Epithelial cell of proximal tubule (primary cell): ENCODE results near the gene NUP98. TPM values are rescaled to one million over a fixed set of nuclear protein-coding genes. Genes with fewer than 3 reads are reported as not detected.

ENCODE experiments used
- DNase-seq: peaks from one replicate; pipeline ENCODE4 v3.0.0-alpha.2; 2011; ENCODE audit warnings: low read depth
- H3K4me3 ChIP-seq: 2 replicates; pipeline ENCODE4 v1.5.1; 2011; ENCODE audit warnings: low read depth, mild to moderate bottlenecking, low read length
- total RNA-seq: library from RNA; depleted of rRNA; stranded (reverse); fragments of >200 nt; gene quantifications from 2 replicates; pipeline ENCODE4 v1.2.3, GENCODE V29; 2015
- TF ChIP-seq, protein P1 (sequence below): conservative IDR thresholded peaks from 2 replicates; pipeline ENCODE4 v1.5.1; 2012; ENCODE audit warnings: low read depth, mild to moderate bottlenecking, low read length

NUP98 gene
- total RNA-seq, 1 donor from 2014 or later: 74.8 TPM

DNA sequence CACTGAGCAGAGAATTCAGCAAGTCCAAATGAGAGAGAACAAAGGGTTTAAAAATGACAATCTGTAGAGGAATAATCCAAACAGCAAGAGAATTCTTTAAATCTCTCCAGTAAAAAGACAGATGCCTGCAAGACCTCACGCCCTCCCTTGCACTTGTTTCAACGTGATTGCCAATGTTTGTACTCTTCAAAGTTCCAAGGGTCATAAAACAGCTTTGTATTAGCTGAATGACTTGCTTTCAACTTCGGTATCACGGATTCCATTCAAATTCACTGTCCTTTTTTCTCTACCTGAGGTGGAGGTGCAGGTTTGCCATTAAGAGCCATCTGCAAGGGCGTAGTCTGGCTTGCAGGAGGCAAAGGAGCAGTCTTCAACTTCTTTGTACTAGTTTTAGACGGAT, 85.1 kb downstream of the NUP98 start:
- TF ChIP-seq, protein P1, sequence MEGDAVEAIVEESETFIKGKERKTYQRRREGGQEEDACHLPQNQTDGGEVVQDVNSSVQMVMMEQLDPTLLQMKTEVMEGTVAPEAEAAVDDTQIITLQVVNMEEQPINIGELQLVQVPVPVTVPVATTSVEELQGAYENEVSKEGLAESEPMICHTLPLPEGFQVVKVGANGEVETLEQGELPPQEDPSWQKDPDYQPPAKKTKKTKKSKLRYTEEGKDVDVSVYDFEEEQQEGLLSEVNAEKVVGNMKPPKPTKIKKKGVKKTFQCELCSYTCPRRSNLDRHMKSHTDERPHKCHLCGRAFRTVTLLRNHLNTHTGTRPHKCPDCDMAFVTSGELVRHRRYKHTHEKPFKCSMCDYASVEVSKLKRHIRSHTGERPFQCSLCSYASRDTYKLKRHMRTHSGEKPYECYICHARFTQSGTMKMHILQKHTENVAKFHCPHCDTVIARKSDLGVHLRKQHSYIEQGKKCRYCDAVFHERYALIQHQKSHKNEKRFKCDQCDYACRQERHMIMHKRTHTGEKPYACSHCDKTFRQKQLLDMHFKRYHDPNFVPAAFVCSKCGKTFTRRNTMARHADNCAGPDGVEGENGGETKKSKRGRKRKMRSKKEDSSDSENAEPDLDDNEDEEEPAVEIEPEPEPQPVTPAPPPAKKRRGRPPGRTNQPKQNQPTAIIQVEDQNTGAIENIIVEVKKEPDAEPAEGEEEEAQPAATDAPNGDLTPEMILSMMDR: no peak
- no peak overlapping the region for H3K4me3 ChIP-seq
- no peak for DNase-seq

DNA sequence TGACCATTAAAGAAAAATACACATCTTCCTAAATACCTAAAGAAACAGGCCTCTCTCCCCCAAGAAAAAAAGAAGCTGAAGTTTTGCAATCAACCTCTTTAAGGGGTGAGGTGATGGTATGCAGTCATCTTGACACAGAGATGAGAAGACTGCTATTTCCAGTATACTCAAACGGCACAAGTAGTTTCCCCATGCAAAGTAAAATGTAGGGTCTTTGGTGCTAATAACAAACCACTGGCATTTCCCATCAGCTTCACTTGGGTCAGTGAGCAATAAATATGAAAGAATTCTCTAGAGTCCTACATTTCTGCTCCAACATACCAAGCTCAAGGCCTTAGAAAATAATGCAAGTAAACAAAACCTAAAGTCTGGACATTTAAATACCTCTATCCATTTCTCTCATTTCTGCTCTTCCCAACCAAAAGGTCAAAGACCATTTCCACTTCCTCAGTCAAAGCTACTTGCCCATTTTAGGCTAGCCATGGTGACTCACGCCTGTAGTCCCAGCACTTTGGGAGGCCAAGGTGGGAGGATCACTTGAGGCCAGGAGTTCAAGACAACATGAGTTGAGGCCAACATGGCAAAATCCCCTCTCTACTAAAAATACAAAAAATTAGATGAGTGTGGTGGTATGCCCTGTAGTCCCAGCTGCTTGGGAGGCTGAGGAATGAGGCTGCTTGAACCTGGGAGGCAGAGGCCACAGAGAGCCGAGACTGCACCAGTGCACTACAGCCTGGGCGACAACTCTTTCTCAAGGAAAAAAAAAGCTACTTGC, 86.7 kb downstream of the NUP98 start:
- DNase-seq: no peak
- TF ChIP-seq, protein P1: no peak
- no peak overlapping the region for H3K4me3 ChIP-seq

DNA sequence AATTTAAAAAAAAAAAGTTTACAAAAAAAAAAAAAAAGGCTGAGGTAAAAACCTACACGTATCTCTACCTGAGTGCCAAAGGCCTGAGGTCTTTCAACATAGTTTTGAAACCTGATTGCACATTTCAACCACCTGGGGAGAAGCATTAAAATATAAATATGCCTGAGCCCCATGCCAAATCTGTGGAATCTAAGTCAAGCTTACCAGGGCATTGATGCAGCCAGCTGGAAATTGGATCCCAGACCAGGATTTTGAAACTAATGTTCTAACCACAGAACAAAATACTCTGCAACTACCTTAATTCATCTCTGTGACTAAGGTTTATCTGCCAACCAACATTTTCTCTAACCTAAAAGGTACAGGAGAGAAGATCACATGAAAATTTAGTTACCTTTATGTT, 87.4 kb downstream of the NUP98 start:
- TF ChIP-seq, protein P1: no peak
- no peak for DNase-seq
- no peak overlapping the region for H3K4me3 ChIP-seq

DNA sequence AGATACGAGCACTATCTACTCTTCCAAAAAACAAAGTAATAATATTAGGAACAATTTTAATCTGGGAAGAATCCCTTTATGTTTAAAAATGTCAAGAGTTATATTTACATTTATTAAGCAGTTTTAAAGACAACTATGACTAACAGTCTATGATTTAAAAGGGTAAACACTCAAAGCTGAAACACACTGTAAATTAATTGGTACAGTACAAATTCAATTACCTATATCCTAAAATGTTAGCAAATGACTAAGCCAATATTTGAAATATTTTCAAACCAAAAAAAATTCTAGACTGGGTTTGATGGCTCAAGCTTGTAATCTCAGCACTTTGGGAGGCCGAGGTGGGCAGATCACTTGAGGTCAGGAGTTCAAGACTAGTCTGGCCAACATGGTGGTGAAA, 90.2 kb downstream of the NUP98 start:
- TF ChIP-seq, protein P1: no peak
- no peak overlapping the region for H3K4me3 ChIP-seq
- no peak for DNase-seq

DNA sequence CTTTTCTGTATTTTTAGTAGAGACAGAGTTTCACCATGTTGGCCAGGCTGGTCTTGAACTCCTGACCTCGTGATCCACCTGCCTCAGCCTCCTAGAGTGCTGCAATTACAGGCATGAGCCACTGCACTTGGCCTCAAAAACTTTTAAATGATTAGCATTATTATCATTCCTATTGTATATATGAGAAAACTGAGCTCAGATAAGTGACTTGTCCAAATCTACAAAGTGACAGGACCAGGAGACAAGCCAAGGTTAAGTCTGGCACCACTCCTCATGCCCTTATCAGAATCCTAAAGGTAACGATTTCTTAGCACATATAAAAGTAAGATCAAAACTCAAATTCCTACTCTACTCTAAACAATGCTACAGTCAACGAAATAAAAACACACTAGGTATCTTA, 94.0 kb downstream of the NUP98 start:
- TF ChIP-seq, protein P1: no peak
- no peak for DNase-seq
- no peak overlapping the region for H3K4me3 ChIP-seq

DNA sequence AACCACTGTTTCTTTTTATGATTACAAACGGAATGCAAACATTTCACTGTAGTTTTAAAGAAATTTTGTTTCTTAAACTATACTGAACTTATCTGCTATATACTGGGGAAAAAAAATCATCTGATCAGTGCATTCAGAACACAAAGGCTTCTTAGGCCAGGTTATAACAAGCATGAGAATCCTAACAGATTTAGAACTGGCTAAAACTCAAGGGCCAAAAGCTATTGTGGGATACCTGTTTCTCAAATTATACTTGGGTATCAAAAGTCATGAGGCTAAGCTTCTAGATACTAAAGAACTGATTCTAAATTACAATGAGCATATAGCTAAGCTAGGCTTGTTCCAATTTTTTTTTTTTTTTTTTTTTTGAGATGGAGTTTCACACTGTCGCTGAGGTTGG, 96.4 kb downstream of the NUP98 start:
- H3K4me3 ChIP-seq: no peak overlapping the region
- TF ChIP-seq, protein P1: no peak
- no peak for DNase-seq

DNA sequence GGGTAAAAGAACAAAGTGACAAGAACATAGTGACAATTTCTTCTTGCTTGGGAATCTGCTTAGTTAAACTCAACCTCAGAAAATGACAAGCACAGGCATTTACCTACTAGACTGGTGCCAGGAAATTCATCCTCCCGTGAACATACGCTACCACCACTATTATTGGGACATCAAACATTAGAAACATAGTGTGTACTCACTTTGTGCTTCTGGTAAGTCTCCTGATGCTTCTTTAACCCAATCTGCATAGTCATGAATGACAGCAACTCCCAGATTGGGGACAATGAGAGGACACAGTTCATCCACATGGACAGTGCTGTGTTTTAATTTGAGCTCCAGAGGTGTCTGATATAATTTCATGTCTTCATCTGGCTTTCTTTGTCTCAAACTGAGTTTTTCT, 96.9 kb downstream of the NUP98 start:
- DNase-seq: no peak
- H3K4me3 ChIP-seq: no peak overlapping the region

More for the DNA sequence above, 96.9 kb downstream of the NUP98 start:
- TF ChIP-seq, protein P1: no peak
